ENCODE data around the gene ZNF710. TPM values are rescaled to one million over a fixed set of nuclear protein-coding genes. Genes with fewer than 3 reads are reported as not detected.
A peak's percentile ranks its signal among the peaks of the same experiment; 100 is the strongest.
"Not testable (repeated sequence)": the region's sequence is repeated elsewhere in the genome, so short reads cannot be mapped to it uniquely, and the experiment has no call there.

ZNF710 gene
- total RNA-seq, 1 donor from 2014 or later = 5.4 TPM

DNA sequence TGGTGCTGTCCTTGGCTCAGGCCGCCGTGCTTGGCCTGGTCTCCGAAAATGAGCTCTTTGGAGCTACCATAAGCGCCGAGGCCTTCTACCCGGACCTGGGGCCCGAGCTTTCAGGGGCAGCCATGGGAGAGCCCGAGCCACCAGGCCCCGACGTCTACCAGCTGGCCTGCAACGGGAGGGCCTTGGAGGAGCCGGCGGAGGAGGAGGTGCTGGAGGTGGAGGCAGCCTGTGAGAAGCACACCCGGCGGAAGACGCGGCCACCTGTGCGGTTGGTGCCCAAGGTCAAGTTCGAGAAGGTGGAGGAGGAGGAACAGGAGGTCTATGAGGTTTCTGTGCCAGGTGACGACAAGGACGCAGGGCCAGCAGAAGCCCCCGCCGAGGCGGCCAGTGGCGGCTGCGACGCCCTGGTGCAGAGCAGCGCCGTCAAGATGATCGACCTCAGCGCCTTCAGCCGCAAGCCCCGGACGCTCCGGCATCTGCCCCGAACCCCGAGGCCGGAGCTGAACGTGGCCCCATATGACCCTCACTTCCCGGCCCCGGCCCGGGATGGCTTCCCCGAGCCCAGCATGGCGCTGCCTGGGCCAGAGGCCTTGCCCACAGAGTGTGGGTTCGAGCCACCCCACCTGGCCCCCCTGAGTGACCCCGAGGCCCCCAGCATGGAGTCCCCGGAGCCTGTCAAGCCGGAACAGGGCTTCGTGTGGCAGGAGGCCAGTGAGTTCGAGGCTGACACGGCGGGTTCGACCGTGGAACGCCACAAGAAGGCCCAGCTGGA is 66.2 kb downstream of the ZNF710 start:
- DNase-seq (ENCODE audit: missing footprints) (no peak), ATAC-seq (no peak)
- intact Hi-C loops (cut with DNase I) = loop anchor here (5.0 kb wide), 2 partner anchors 155 to 305 kb away; partner anchors contain the start of gene ARPIN

DNA sequence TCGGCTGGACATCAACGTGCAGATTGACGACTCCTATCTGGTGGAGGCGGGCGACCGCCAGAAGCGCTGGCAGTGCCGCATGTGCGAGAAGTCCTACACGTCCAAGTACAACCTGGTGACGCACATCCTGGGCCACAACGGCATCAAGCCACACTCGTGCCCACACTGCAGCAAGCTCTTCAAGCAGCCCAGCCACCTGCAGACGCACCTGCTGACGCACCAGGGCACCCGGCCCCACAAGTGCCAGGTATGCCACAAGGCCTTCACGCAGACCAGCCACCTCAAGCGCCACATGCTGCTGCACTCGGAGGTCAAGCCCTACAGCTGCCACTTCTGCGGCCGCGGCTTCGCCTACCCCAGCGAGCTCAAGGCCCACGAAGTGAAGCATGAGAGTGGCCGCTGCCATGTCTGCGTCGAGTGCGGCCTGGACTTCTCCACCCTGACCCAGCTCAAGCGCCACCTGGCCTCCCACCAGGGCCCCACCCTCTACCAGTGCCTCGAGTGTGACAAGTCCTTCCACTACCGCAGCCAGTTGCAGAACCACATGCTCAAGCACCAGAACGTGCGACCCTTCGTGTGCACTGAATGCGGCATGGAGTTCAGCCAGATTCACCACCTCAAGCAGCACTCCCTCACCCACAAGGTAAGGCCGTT is 67.0 kb downstream of the ZNF710 start:
- ATAC-seq (no peak), DNase-seq (ENCODE audit: missing footprints) (no peak)
- intact Hi-C loops (cut with DNase I) = loop anchor here (5.0 kb wide), 2 partner anchors 156 to 306 kb away; partner anchors contain the start of gene ARPIN

DNA sequence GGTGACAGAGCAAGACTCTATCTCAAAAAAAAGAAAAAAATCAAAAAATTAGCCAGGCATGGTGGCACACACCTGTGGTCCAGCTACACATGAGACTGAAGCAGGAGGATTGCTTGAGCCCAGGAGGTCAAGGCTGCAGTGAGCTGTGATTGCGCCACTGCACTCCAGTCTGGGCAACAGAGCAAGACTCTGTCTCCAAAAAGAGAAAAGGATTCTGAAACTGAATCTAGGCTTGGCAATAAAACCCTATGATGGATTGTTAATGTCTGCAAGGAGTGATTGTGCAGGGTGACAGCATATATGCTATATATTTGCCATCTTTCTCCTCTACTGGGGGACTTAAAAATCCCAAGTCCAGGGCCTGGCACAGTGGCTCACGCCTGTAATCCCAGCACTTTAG is 69.5 kb downstream of the ZNF710 start:
- intact Hi-C loops (cut with DNase I) = loop anchor here (2.0 to 10.0 kb wide), 2 partner anchors 70 to 176 kb away; partner anchors contain the start of genes AP3S2 and ZNF710
- ATAC-seq; DNase-seq (ENCODE audit: missing footprints): not testable (repeated sequence)

DNA sequence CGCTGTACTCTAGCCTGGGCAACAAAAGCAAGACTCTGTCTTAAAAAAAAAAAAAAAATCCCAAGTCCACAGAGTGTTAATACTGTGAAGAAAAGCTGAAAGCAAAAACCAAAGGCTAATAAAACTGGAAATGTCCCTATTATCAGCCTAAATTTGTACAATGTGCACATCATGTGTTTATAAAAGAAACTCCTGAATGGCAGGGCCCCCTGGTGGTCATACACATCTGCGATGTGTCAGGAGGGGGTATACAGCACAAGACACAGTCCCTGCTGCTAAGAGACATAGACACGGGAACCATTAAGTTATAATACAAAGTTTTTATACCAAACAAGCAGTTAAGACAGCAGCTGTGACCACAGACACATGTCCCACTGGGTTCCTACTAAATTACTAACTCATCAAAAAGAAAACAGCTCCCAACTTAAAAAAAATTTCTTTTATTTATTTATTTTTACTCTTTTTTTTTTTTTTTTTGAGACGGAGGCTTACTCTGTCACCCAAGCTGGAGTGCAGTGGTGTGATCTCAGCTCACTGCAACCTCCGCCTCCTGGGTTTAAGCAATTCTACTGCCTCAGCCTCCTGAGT is 70.2 kb downstream of the ZNF710 start:
- intact Hi-C loops (cut with DNase I) = loop anchor here (2.0 to 10.0 kb wide), 2 partner anchors 71 to 177 kb away; partner anchors contain the start of genes AP3S2 and ZNF710
- DNase-seq (ENCODE audit: missing footprints) = peak; percentile 87
- peak; percentile 74 for ATAC-seq

DNA sequence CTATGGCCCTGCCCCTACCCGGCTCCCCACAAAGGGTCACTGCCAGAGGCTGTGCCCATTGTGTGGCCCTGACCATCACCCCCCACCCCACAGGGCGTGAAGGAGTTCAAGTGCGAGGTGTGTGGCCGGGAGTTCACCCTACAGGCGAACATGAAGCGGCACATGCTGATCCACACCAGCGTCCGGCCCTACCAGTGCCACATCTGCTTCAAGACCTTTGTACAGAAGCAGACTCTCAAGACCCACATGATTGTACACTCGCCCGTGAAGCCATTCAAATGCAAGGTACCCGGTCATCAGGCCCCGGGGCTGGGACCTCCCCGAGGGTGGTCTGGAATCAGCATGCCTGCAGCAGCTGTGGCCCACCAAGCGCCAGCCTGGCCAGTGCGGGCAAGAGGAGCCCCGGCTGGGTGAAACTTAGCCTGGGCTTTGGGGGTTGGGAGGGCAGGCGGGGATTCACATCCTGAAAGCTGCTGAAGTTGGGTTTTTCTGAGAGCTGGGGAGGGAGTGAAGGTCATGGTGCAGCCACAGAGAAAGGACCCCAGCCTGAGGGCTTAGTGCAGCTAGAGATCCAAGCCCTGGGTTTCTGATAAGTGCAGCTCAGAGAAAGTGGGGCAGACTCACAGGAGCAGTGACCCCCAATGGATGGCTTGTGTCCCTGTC is 72.0 kb downstream of the ZNF710 start:
- no peak for ATAC-seq
- intact Hi-C loops (cut with DNase I) = loop anchor here (10.0 kb wide), 1 partner anchor 178 kb away; the partner anchor contains the start of gene AP3S2
- no peak for DNase-seq (ENCODE audit: missing footprints)

DNA sequence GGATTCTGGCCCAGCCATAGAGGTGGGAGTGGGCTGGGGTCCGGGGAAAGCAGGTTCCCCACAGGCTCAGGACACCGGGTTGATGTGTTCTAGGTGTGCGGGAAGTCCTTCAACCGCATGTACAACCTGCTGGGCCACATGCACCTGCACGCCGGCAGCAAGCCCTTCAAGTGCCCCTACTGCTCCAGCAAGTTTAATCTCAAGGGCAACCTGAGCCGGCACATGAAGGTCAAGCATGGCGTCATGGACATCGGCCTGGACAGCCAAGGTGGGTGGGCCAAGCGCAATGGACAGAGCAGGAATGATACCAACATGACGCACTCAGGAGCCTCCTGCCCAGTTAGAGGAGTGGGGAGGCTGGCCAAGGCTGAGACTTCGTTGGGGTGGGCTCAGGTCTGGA is 72.9 kb downstream of the ZNF710 start:
- intact Hi-C loops (cut with DNase I) = loop anchor here (10.0 kb wide), 1 partner anchor 179 kb away; the partner anchor contains the start of gene AP3S2
- ATAC-seq = no peak

DNA sequence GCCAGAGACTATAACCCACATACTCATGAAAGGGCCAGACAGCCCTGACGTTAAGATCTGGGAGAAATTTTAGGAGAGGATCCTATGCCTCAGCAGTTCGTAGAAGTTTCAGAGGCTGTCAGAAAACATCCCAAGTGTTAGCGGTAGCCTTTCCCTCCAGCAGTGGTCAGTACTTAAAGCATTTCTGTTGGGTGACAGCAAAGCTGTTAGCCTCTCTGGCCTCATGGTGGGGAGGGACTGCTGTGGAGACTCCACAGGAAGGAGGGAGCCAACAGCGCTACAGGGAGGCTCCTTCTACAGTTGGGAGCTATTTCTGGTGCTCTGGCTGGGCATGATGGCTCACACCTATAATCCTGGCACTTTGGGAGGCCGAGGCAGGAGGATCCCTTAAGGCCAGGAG is 73.8 kb downstream of the ZNF710 start:
- DNase-seq (ENCODE audit: missing footprints) (no peak), ATAC-seq (no peak)
- intact Hi-C loops (cut with DNase I) = loop anchor here (10.0 kb wide), 1 partner anchor 180 kb away; the partner anchor contains the start of gene AP3S2

More for the DNA sequence above, 72.9 kb downstream of the ZNF710 start:
- DNase-seq (ENCODE audit: missing footprints) = no peak

DNA sequence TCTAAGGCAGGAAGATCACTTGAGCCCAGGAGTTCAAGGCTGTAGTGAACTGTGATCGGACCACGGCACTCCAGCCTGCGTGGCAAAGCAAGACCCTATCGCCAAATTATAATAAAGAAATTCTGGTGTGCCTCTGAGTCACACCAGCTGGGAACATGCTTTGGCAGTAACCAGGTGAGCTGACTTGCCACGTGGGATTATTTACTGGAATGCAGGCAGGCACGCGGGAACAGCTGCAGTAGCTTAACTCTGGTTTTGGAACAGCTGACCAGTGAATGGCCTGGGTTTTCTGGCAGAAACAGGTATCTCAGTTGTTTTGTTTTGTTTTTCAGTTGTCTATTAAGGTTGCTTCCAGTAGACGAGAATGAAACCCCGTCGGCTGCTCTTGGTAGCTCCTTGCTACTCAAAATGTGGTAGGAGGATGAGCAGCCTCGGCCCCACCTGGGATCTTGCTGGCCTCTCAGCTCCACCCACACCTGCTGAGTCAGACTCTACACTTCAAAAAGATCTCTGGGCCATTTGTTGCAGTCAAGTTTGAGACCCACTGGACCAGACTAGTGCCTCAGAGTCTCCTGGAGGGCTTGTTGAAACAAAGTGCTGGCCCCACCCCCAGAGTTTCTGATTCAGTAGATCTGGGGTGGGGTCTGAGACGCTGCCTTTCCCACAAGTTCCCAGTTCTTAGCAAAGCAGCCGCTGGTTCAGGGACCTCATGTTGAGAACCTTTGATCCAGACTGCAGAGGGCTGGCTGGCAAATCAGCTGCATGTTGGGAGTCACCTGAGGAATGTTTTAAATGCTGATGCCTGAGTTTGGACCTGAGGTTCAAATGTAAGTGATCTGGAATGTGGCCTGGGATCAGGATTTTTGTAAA is 74.5 kb downstream of the ZNF710 start:
- ATAC-seq = no peak
- DNase-seq (ENCODE audit: missing footprints) = no peak
- intact Hi-C loops (cut with DNase I) = loop anchor here (10.0 kb wide), 1 partner anchor 181 kb away; the partner anchor contains the start of gene AP3S2

DNA sequence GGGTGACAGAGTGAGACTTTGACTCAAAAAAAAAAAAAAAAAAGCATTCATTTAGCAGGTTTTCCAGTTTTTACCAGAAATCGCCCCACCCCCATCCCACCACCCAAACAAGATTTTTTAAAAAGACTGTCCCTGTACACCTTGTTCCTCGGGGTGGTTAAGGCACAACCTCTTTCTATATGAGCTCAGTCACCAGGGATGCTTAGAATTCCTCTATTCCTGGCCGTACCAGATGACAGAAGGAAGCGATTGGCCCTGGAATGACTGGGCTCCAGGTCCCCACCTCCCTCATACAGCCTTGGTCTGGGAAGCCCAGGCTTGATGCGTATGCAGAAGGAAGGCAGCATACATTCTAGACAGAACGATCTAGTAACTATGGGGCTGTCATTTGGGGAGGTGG is 75.6 kb downstream of the ZNF710 start:
- intact Hi-C loops (cut with DNase I) = loop anchor here (10.0 kb wide), 1 partner anchor 182 kb away; the partner anchor contains the start of gene AP3S2
- DNase-seq (ENCODE audit: missing footprints) = no peak
- ATAC-seq = no peak

DNA sequence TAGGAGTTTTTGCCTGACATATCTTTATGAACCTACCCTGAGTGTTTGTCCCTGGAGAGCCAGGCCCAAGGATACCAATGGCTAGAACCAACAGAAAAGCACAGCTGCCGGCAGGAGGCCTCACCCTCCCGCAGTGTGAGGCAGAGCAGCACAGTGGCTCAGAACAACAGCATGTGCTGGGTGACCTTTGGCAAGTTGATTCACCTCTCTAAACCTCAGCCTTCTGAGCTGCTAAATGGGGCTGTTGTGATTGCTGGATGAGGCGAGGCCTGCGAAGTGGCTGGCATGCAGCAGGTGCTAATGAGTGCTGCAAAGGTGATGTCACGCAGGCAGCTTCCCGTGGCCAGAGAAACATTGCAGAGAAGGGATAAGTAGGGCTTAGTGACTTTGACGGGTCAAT is 77.8 kb downstream of the ZNF710 start:
- ATAC-seq = no peak
- intact Hi-C loops (cut with DNase I) = loop anchor here (10.0 kb wide), 1 partner anchor 184 kb away; the partner anchor contains the start of gene AP3S2
- no peak for DNase-seq (ENCODE audit: missing footprints)

DNA sequence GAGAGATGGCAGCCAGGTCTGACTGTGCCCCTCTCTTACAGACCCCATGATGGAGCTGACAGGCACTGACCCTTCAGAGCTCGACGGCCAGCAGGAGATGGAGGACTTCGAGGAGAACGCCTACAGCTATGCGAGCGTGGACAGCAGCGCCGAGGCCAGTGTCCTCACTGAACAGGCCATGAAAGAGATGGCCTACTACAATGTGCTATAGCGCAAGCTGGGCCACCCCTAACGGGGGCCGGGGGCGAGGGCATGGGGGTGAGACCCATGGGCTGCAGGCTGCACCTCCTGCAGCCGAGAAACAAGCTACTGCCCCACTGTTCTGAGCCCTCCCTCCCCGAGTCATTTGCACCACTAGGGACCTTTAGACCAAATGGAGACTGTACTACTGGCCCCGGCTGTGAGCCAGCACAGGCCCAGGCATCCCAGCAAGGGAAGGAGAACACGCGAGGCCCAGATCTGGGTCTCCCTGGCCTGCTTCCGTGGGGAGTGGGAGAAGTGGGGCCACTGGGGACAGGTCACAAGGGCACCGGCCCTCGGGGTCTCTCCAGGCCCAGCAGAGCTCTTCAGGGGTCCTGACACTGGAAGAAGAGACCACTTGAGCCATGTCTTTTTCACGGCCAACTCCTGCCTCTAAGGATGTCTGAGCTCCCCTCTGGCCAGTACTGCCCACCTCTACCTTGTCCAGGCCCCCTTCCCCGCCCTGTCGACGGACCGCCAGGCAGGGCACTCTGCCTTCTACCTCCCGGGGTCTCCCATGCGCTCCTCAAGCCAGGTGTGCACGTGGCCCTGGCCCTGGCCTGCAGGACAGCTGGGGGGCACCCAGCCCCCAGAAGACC is 78.7 kb downstream of the ZNF710 start:
- intact Hi-C loops (cut with DNase I) = loop anchor here (10.0 kb wide), 1 partner anchor 185 kb away; the partner anchor contains the start of gene AP3S2
- ATAC-seq (peak; percentile 14), DNase-seq (ENCODE audit: missing footprints) (peak; percentile 55)

DNA sequence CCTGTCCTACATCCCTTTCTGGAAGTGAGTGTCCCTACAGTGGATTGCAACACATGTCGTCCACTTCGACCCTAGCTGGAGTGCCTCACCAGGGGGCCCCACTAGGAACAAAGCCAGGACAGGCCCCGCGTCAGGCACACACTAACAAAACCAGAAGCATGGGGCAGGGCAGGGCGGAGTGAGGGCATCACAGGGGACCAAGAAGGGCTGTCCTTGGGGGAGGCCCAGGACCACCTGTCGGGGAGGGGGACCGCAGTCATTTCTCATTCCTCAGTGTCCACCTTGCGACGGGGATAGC is 79.3 kb downstream of the ZNF710 start:
- ATAC-seq = no peak
- intact Hi-C loops (cut with DNase I) = no loop called here
- DNase-seq (ENCODE audit: missing footprints) = no peak

DNA sequence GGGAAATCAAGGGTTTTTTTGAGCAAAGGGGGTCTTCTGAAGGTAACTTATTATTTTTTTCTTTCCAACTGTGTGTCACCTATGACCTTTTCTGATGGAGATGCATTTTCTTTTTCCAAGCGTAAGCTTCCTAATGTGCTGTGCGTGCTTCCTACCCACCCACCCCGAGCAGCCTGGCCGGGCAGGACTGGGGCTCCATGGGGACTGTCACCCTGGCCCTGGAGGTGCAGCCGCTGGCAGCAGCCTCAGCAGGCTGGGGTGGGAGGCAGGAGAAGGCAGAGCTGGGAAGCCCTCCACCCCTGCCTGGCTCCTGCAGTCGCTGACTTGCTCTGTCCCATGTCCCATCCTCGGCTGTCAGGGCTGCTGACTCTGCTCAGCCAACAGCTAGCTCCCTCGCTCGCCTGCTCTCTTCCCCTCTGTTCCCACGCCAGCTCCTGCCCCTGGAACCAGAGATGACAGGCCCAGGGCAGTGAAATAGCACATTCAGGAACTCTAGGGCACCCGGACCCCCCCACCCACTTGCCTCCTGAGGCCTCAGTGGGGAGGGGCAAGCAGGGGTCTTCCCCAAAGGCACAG is 79.8 kb downstream of the ZNF710 start:
- no peak for ATAC-seq
- intact Hi-C loops (cut with DNase I) = no loop called here
- DNase-seq (ENCODE audit: missing footprints) = no peak

DNA sequence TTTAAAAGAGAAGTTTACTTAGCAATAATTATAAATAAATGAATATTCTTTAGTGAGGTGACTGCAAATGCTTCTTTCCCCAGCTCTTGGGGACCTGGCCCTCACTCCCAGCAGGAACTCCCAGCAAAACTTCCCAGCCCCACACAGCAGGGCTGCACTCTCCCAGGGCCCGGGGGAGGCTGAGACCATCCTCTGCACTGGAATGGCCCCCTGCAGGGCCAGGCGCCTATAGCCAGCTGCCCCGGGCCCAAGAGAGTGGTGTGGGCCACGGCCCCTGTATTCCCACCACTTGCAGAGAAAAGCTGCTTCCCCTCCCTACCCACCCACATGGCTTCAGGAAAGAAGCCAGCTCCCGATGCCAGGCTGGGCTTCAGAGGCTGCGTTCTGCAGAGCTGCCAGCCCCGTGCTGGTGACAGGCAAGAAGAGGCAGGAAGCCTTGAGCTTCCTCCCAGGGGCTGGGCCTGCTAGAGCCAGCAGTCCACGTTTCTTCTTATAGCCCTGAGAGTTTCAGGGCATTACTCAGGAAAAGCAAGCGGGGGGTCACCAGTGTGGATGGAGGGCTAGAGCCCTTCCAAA is 81.1 kb downstream of the ZNF710 start:
- ATAC-seq (no peak), DNase-seq (ENCODE audit: missing footprints) (peak; percentile 54)
- intact Hi-C loops (cut with DNase I) = no loop called here

DNA sequence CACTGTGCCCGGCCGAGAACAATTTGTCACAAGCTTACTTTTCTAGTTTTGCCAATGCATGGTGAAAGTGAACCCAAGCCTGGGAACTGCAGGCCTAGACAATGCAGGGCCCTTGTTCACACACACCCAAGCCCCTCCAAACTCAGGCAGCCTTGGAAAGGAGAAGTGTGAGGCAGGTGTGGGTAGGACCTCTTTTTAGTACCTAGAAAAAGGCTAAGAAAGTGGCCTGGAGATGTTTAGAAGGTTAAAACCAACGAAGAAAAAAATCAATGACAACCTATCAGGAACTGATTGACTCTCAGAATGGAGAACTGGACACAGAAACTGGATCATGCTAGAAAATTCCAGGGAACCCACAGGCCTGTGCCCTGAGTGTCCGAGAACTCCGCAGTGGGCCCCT is 82.3 kb downstream of the ZNF710 start:
- no peak for ATAC-seq
- DNase-seq (ENCODE audit: missing footprints) = no peak
- intact Hi-C loops (cut with DNase I) = no loop called here

DNA sequence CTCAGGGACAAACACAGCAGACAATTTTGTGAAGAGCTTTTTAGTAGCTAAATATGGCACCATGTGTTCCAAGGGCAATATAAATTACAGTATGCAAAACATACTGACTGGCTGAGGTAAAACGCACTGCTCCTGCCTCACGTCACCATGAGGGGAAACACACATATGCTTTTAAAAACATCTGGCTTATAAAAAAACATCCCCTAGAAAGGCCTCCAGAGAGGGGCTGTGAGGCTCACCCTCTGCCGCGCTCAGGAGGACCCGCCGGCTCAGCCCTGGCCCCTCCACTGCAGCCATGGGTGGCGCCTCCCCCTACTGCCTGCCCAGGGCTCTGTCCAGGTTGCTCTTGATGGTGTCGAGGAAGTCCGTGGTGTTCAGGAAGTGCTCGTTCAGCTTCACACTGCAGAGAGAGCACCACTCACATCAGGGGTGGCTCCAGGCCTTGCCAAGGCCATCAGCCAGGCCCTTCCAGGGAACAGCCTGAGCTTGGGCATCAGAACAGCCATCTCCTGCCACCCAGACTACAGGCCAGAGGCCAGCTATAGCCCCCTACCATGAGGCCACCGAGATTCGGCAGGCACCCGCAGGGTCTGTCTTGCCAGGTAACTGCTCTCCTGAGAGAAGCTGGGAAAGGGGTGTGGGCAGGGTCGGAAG is 83.0 kb downstream of the ZNF710 start:
- intact Hi-C loops (cut with DNase I) = no loop called here
- ATAC-seq (no peak), DNase-seq (ENCODE audit: missing footprints) (no peak)
